Transverse colon (tissue), 4 donors: ENCODE data around the gene MAST4. TPM values are rescaled to one million over a fixed set of nuclear protein-coding genes. Genes with fewer than 3 reads are reported as not detected.

ENCODE experiments used
- DNase-seq: peaks from one replicate; pipeline ENCODE4 v3.0.0-alpha.2; 2019
- H3K27ac ChIP-seq, 4 donors: fragments of 200-600 bp; sonication (generic); 2 replicates each; pipeline ENCODE4 v1.5.1; 2016 to 2018; ENCODE audit warnings: inconsistent platforms in 4 of 4
- H3K27me3 ChIP-seq: fragments of 200-600 bp; sonication (generic); 2 replicates; pipeline ENCODE4 v1.5.1; 2017; ENCODE audit warnings: inconsistent platforms
- H3K36me3 ChIP-seq, 4 donors: fragments of 200-600 bp; sonication (generic); 2 replicates each; pipeline ENCODE4 v1.5.1; 2017 to 2019; ENCODE audit warnings: inconsistent platforms in 4 of 4
- H3K4me1 ChIP-seq, 4 donors: fragments of 200-600 bp; sonication (generic); 2 replicates each; pipeline ENCODE4 v1.5.1; 2017 to 2020; ENCODE audit warnings: inconsistent platforms in 4 of 4
- H3K4me3 ChIP-seq, 4 donors: fragments of 200-600 bp; sonication (generic); 1 replicate in 1 of 4; 2 replicates in 3 of 4; pipeline versions ENCODE4 v1.5.1 to v1.6.1; 2017 to 2019; ENCODE audit warnings: inconsistent platforms in 4 of 4
- H3K9me3 ChIP-seq, 2 donors: fragments of 200-600 bp; sonication (generic); 2 replicates each; pipeline ENCODE4 v1.5.1; 2017 to 2019; ENCODE audit warnings: inconsistent platforms in 2 of 2
- CTCF ChIP-seq, 5 experiments: fragments of 200-600 bp in 3 of 5; fragments of 450-650 bp in 2 of 5; sonication (generic) in 3 of 5; IDR thresholded peaks; 1 replicate in 2 of 5; 2 replicates in 3 of 5; pipeline ENCODE4 v1.5.1; 2016 to 2017; ENCODE audit warnings: antibody characterized with exemption in 5 of 5, inconsistent platforms in 3 of 5, mild to moderate bottlenecking in 2 of 5, moderate library complexity in 1 of 5
- EP300 ChIP-seq: sonication (generic); formaldehyde crosslinking; IDR thresholded peaks from one replicate; pipeline ENCODE4 v1.6.1; 2017; ENCODE audit warnings: antibody characterized with exemption, low read depth
- POLR2A ChIP-seq: fragments of 450-650 bp; IDR thresholded peaks from one replicate; pipeline ENCODE4 v1.6.1; 2016; ENCODE audit warnings: antibody characterized with exemption, mild to moderate bottlenecking, moderate library complexity
- POLR2AphosphoS5 ChIP-seq, 3 donors: sonication (generic); formaldehyde crosslinking; IDR thresholded peaks; one replicate each; pipeline ENCODE4 v1.6.1; 2016; ENCODE audit warnings: antibody characterized with exemption in 3 of 3
- WGBS, 2 donors: methylation state at CpG; one replicate each; pipeline ENCODE4 v1.1.5; 2018; ENCODE audit warnings: low coverage in 1 of 2; 5-methylcytosine and 5-hydroxymethylcytosine counted together
- in situ Hi-C, 4 donors: fragments of 200-750 bp; cut with MboI; loops; one replicate each; pipeline versions ENCODE4 v1.15.0 to v1.15.1; 2017; ENCODE audit warnings: low sequenced_read_pairs in 3 of 4, low pct_ligation_motif_present in 1 of 4, low pct_unique_long_range_greater_than_20kb in 1 of 4
- intact Hi-C: fragments of 100-400 bp; cut with DNase I; formaldehyde crosslinking; loops from one replicate; pipeline ENCODE4 v1.15.1; 2023; ENCODE audit warnings: low total_unique reads
- total RNA-seq, 4 donors: library from RNA; depleted of rRNA; stranded (reverse); fragments of >200 nt; gene quantifications; one replicate each; pipeline ENCODE4 v1.1.0, GENCODE V29; 2016

MAST4 gene
- total RNA-seq, 4 donors from 2014 or later: 20.3 to 46.8 (median 35.4) TPM

GRCh38 chr5:66553368-66553912, 42.8 kb upstream of the MAST4 start:
- WGBS, 2 donors: 43 to 58% methylated on average over 1 of the region's 1 CpG
- Histone ChIP-seq H3K4me1 (no peaks in the 10 kb centered on the region), H3K4me3 (no peak overlapping the region), H3K27me3 (no peaks in the 10 kb centered on the region), H3K36me3 (no peaks in the 10 kb centered on the region), H3K9me3 (no peaks in the 10 kb centered on the region), H3K27ac (no peak overlapping the region)
- no peak for DNase-seq
- in situ Hi-C loops: no loop called here
- intact Hi-C loops: no loop called here
- no peak for TF ChIP-seq POLR2A

- H3K4me3 ChIP-seq: no peak overlapping the region
- no peaks in the 10 kb centered on the region for H3K36me3 ChIP-seq
- no peaks in the 10 kb centered on the region for H3K4me1 ChIP-seq
- in situ Hi-C loops (no loop called here), intact Hi-C loops (no loop called here)
- no peaks in the 10 kb centered on the region for H3K9me3 ChIP-seq
- no peak overlapping the region for H3K27ac ChIP-seq
- DNase-seq: peak; percentile 9
- WGBS, 2 donors: 43 to 48% methylated on average over 2 to 6 of the region's 6 CpGs
- TF ChIP-seq POLR2A: no peak
- TF ChIP-seq EP300: no peak
- no peak for TF ChIP-seq CTCF (IDR thresholded peaks at IDR 0.05)
- TF ChIP-seq POLR2AphosphoS5 (IDR thresholded peaks at IDR 0.05): no peak
- no peaks in the 10 kb centered on the region for H3K27me3 ChIP-seq
These were observed 42.1 kb upstream of the MAST4 start for GRCh38 chr5:66553916-66554575.

- H3K4me3 ChIP-seq: no peak overlapping the region
- WGBS, 2 donors: 84 to 86% methylated on average over 2 of the region's 2 CpGs
- no peaks in the 10 kb centered on the region for H3K36me3 ChIP-seq
- no peaks in the 10 kb centered on the region for H3K4me1 ChIP-seq
- TF ChIP-seq POLR2AphosphoS5 (IDR thresholded peaks at IDR 0.05) (no peak), EP300 (no peak), POLR2A (no peak), CTCF (IDR thresholded peaks at IDR 0.05) (no peak)
- H3K27ac ChIP-seq: no peak overlapping the region
- DNase-seq: no peak
- H3K9me3 ChIP-seq: no peaks in the 10 kb centered on the region
- in situ Hi-C loops (no loop called here), intact Hi-C loops (no loop called here)
- no peaks in the 10 kb centered on the region for H3K27me3 ChIP-seq
These were observed 41.3 kb upstream of the MAST4 start for GRCh38 chr5:66554884-66555283.

GRCh38 chr5:66558560-66558959, 37.6 kb upstream of the MAST4 start:
- DNase-seq: no peak

GRCh38 chr5:66560371-66560770, 35.8 kb upstream of the MAST4 start:
- no peaks in the 10 kb centered on the region for H3K4me1 ChIP-seq
- H3K27ac ChIP-seq: no peak overlapping the region
- no peaks in the 10 kb centered on the region for H3K36me3 ChIP-seq
- H3K4me3 ChIP-seq: no peak overlapping the region
- no peak for TF ChIP-seq POLR2AphosphoS5 (IDR thresholded peaks at IDR 0.05)
- no peak for TF ChIP-seq EP300
- TF ChIP-seq POLR2A: no peak
- TF ChIP-seq CTCF (IDR thresholded peaks at IDR 0.05): no peak
- intact Hi-C loops (no loop called here), in situ Hi-C loops (no loop called here)
- H3K9me3 ChIP-seq: no peaks in the 10 kb centered on the region
- H3K27me3 ChIP-seq: no peaks in the 10 kb centered on the region
- WGBS, 2 donors: 84 to 85% methylated on average over 4 of the region's 4 CpGs
- DNase-seq: no peak

More at GRCh38 chr5:66558560-66558959, 37.6 kb upstream of the MAST4 start:
- Histone ChIP-seq H3K27ac (no peak overlapping the region), H3K9me3 (no peaks in the 10 kb centered on the region), H3K27me3 (no peaks in the 10 kb centered on the region), H3K36me3 (no peaks in the 10 kb centered on the region), H3K4me3 (no peak overlapping the region), H3K4me1 (no peaks in the 10 kb centered on the region)
- no peak for TF ChIP-seq EP300
- no peak for TF ChIP-seq POLR2A
- no peak for TF ChIP-seq POLR2AphosphoS5 (IDR thresholded peaks at IDR 0.05)
- 60 to 66% methylated on average over 2 to 3 of the region's 3 CpGs for WGBS, 2 donors
- in situ Hi-C loops (no loop called here), intact Hi-C loops (no loop called here)
